Renal cortex interstitium (tissue), 11 donors: Measurements from ENCODE around the gene RBFOX2. TPM values are rescaled to one million over a fixed set of nuclear protein-coding genes. Genes with fewer than 3 reads are reported as not detected.
"Not testable (repeated sequence)": the region's sequence is repeated elsewhere in the genome, so short reads cannot be mapped to it uniquely, and the experiment has no call there.

Experiments
- DNase-seq, 11 donors: peaks; one replicate each; pipeline ENCODE4 v3.0.0-alpha.2; 2013; ENCODE audit warnings: low read depth in 9 of 11, low spot score in 4 of 11; ENCODE audit errors: extremely low read depth in 1 of 11
- polyA plus RNA-seq, 3 donors: library from polyadenylated mRNA; unstranded; fragments of 120-200 nt; gene quantifications; one replicate each; pipeline ENCODE4 v1.2.1, GENCODE V29; 2013; ENCODE audit not compliant: insufficient read length in 3 of 3

RBFOX2 gene
- polyA plus RNA-seq, 3 donors, result 114 to 137 (median 130) TPM

- no peak for DNase-seq
Observed at GRCh38 chr22:36053242-36054147, 24.9 kb upstream of the RBFOX2 start.

- DNase-seq, result no peak
Observed at GRCh38 chr22:36052505-36052941, 23.9 kb upstream of the RBFOX2 start.

- no peak for DNase-seq
Observed at GRCh38 chr22:36049678-36049997, 21.0 kb upstream of the RBFOX2 start.

GRCh38 chr22:36048911-36049677, 20.5 kb upstream of the RBFOX2 start:
- no peak for DNase-seq

- DNase-seq, result not testable (repeated sequence)
Observed at GRCh38 chr22:36044517-36044916, 15.9 kb upstream of the RBFOX2 start.

- DNase-seq, result no peak
Observed at GRCh38 chr22:36042240-36042639, 13.6 kb upstream of the RBFOX2 start.

- DNase-seq, result no peak
Observed at GRCh38 chr22:36039125-36039524, 10.5 kb upstream of the RBFOX2 start.

GRCh38 chr22:36037102-36037758, 8.6 kb upstream of the RBFOX2 start:
- no peak for DNase-seq

- DNase-seq, result no peak
Observed at GRCh38 chr22:36036167-36036624, 7.6 kb upstream of the RBFOX2 start.

GRCh38 chr22:36032611-36033010, 4.0 kb upstream of the RBFOX2 start:
- DNase-seq, result no peak

- DNase-seq, result no peak
Observed at GRCh38 chr22:36029406-36029755, 757 bp upstream of the RBFOX2 start.

GRCh38 chr22:36027935-36028645, 534 bp downstream of the RBFOX2 start:
- peak in 1 of 11 donors; percentile 24 for DNase-seq

- no peak for DNase-seq
Observed at GRCh38 chr22:36027579-36027934, 1.1 kb downstream of the RBFOX2 start.

- no peak for DNase-seq
Observed at GRCh38 chr22:36026741-36027140, 1.9 kb downstream of the RBFOX2 start.

- no peak for DNase-seq
Observed at GRCh38 chr22:36022697-36023096, 5.9 kb downstream of the RBFOX2 start.

- DNase-seq, result no peak
Observed at GRCh38 chr22:36022162-36022561, 6.5 kb downstream of the RBFOX2 start.

GRCh38 chr22:36021606-36022153, 6.9 kb downstream of the RBFOX2 start:
- DNase-seq, result no peak

- not testable (repeated sequence) for DNase-seq
Observed at GRCh38 chr22:36020865-36021264, 7.8 kb downstream of the RBFOX2 start.

GRCh38 chr22:36017651-36018091, 11.0 kb downstream of the RBFOX2 start:
- DNase-seq, result peak in 1 of 11 donors; percentile 59
